KMS-11 (cell line): ENCODE results near the gene BRSK2.
"Not testable (repeated sequence)": the region's sequence is repeated elsewhere in the genome, so short reads cannot be mapped to it uniquely, and the experiment has no call there.

Source experiments
- H2AFZ ChIP-seq: fragments of 200-600 bp; sonication (generic); 2 replicates; pipeline ENCODE4 v1.6.1; 2016; ENCODE audit warnings: antibody characterized with exemption, mixed run types, low read depth
- H3K27ac ChIP-seq: fragments of 200-600 bp; sonication (generic); 2 replicates; pipeline ENCODE4 v1.6.1; 2016; ENCODE audit warnings: mild to moderate bottlenecking, mixed run types
- H3K27me3 ChIP-seq: fragments of 200-600 bp; sonication (generic); 2 replicates; pipeline ENCODE4 v1.6.1; 2017; ENCODE audit warnings: mild to moderate bottlenecking, low read depth, mixed run types, moderate library complexity; ENCODE audit not compliant: insufficient read depth
- H3K36me3 ChIP-seq: fragments of 200-600 bp; sonication (generic); 2 replicates; pipeline ENCODE4 v1.6.1; 2017; ENCODE audit warnings: mild to moderate bottlenecking, mixed run types; ENCODE audit not compliant: insufficient read depth
- H3K4me1 ChIP-seq: fragments of 200-600 bp; sonication (generic); 2 replicates; pipeline ENCODE4 v1.6.1; 2016; ENCODE audit warnings: mild to moderate bottlenecking, low read depth, mixed run types; ENCODE audit not compliant: poor library complexity, severe bottlenecking
- H3K4me2 ChIP-seq: fragments of 200-600 bp; sonication (generic); 2 replicates; pipeline ENCODE4 v1.7.0; 2016; ENCODE audit warnings: mild to moderate bottlenecking, mixed run types
- H3K4me3 ChIP-seq: fragments of 200-600 bp; sonication (generic); IDR thresholded peaks from 2 replicates; pipeline ENCODE4 v1.6.1; 2017; ENCODE audit warnings: low read depth, low read length, mixed read lengths; ENCODE audit not compliant: insufficient read depth
- H3K79me2 ChIP-seq: fragments of 200-600 bp; sonication (generic); 2 replicates; pipeline ENCODE4 v1.6.1; 2016; ENCODE audit warnings: low read depth, mixed run types; ENCODE audit not compliant: insufficient read depth
- H3K9ac ChIP-seq: fragments of 200-600 bp; sonication (generic); 2 replicates; pipeline ENCODE4 v1.6.1; 2016; ENCODE audit warnings: mild to moderate bottlenecking, mixed run types
- H4K20me1 ChIP-seq: fragments of 200-600 bp; sonication (generic); 2 replicates; pipeline ENCODE4 v1.6.1; 2016; ENCODE audit warnings: mild to moderate bottlenecking, mixed run types; ENCODE audit not compliant: insufficient read depth
- CTCF ChIP-seq: fragments of 200-600 bp; sonication (generic); conservative IDR thresholded peaks from 2 replicates; pipeline ENCODE4 v1.6.1; 2017; ENCODE audit warnings: low read depth, mild to moderate bottlenecking, antibody characterized with exemption, low read length, moderate library complexity, mixed read lengths

Gene BRSK2

GRCh38 chr11:1410366-1411291 is 20.9 kb downstream of the BRSK2 start:
- Histone ChIP-seq H3K4me1 (no peaks in the 10 kb centered on the region), H2AFZ (no peak overlapping the region), H3K27me3 (peaks cover 23% of the 10 kb centered on the region), H3K4me3 (no peak overlapping the region), H3K36me3 (no peaks in the 10 kb centered on the region), H3K79me2 (no peaks in the 10 kb centered on the region), H3K9ac (no peak overlapping the region), H3K4me2 (no peak overlapping the region), H3K27ac (no peak overlapping the region), H4K20me1 (no peaks in the 10 kb centered on the region)
- no peak for TF ChIP-seq CTCF

- Histone ChIP-seq H3K4me2 (no peak overlapping the region), H3K27ac (no peak overlapping the region), H3K4me1 (no peaks in the 10 kb centered on the region), H3K4me3 (no peak overlapping the region), H3K36me3 (no peaks in the 10 kb centered on the region), H3K9ac (no peak overlapping the region), H3K79me2 (no peaks in the 10 kb centered on the region), H4K20me1 (no peaks in the 10 kb centered on the region), H3K27me3 (peaks cover 17% of the 10 kb centered on the region), H2AFZ (no peak overlapping the region)
- no peak for TF ChIP-seq CTCF
These were observed 21.6 kb downstream of the BRSK2 start for GRCh38 chr11:1411301-1411700.

- not testable (repeated sequence) for H3K36me3 ChIP-seq, H3K79me2 ChIP-seq, H3K9ac ChIP-seq, H3K4me3 ChIP-seq, H2AFZ ChIP-seq, H4K20me1 ChIP-seq, H3K27ac ChIP-seq, H3K4me2 ChIP-seq, H3K4me1 ChIP-seq
- peaks cover 17% of the 10 kb centered on the region for H3K27me3 ChIP-seq
These were observed 22.0 kb downstream of the BRSK2 start for GRCh38 chr11:1411739-1412138.

GRCh38 chr11:1412377-1413095 is 22.8 kb downstream of the BRSK2 start:
- H4K20me1 ChIP-seq: no peaks in the 10 kb centered on the region
- no peak overlapping the region for H3K4me3 ChIP-seq
- no peak overlapping the region for H3K27ac ChIP-seq
- no peaks in the 10 kb centered on the region for H3K36me3 ChIP-seq
- no peaks in the 10 kb centered on the region for H3K4me1 ChIP-seq
- H3K79me2 ChIP-seq: no peaks in the 10 kb centered on the region
- H3K27me3 ChIP-seq: peaks cover 14% of the 10 kb centered on the region
- H3K9ac ChIP-seq: no peak overlapping the region
- H3K4me2 ChIP-seq: no peak overlapping the region
- TF ChIP-seq CTCF: no peak
- H2AFZ ChIP-seq: no peak overlapping the region

- peaks cover 8% of the 10 kb centered on the region for H3K27me3 ChIP-seq
- no peak overlapping the region for H3K4me2 ChIP-seq
- no peaks in the 10 kb centered on the region for H3K79me2 ChIP-seq
- no peak overlapping the region for H2AFZ ChIP-seq
- H3K27ac ChIP-seq: no peak overlapping the region
- no peak for TF ChIP-seq CTCF
- H3K4me3 ChIP-seq: no peak overlapping the region
- no peaks in the 10 kb centered on the region for H3K4me1 ChIP-seq
- H4K20me1 ChIP-seq: no peaks in the 10 kb centered on the region
- H3K36me3 ChIP-seq: no peaks in the 10 kb centered on the region
- H3K9ac ChIP-seq: no peak overlapping the region
These were observed 24.9 kb downstream of the BRSK2 start for GRCh38 chr11:1414650-1415049.
